Breast epithelium (tissue), 3 donors: ENCODE data around the gene TXNDC2.

Experiments used
- CTCF ChIP-seq, 3 donors: fragments of 450-650 bp; IDR thresholded peaks; one replicate each; pipeline ENCODE4 v1.5.1; 2016 to 2017; ENCODE audit warnings: antibody characterized with exemption in 3 of 3, mild to moderate bottlenecking in 3 of 3, moderate library complexity in 3 of 3
- POLR2A ChIP-seq: fragments of 450-650 bp; IDR thresholded peaks from one replicate; pipeline ENCODE4 v1.6.1; 2016; ENCODE audit warnings: antibody characterized with exemption, mild to moderate bottlenecking, moderate library complexity

GRCh38 chr18:9877655-9878014 lies 8.1 kb upstream of the TXNDC2 start:
- TF ChIP-seq CTCF (IDR thresholded peaks at IDR 0.05) (no peak), POLR2A (no peak)
